HCT116 (cell line): ENCODE measurements around the gene DR1. TPM values are rescaled to one million over a fixed set of nuclear protein-coding genes. Genes with fewer than 3 reads are reported as not detected.

Experiments used
- ATAC-seq: fragments of 200-7000 bp; cut with Tn5 transposase; 2 replicates; pipeline ENCODE4 v1.9.1; 2020; ENCODE audit warnings: mild to moderate bottlenecking, moderate library complexity
- BruUV-seq: library from RNA; stranded (reverse); fragments of 400-500 nt; replicated peaks from 2 replicates; lab custom pipeline; 2021; lab: Mats Ljungman, UMichigan
- CTCF ChIA-PET: fragments of 300-600 bp; sonication (Branson Sonifier 250); formaldehyde crosslinking; loops from one replicate; lab custom pipeline; 2021; ENCODE audit warnings: antibody characterized with exemption; lab: Charles Lee
- POLR2A ChIA-PET: fragments of 300-600, 350-600 bp; sonication (Branson Sonifier 250); formaldehyde crosslinking; loops from one replicate; lab custom pipeline; 2021; ENCODE audit warnings: antibody characterized with exemption; lab: Charles Lee
- RAD21 ChIA-PET, 2 experiments: fragments of 300-600 bp; sonication (Branson Sonifier 250); formaldehyde crosslinking; loops; one replicate each; lab custom pipeline; 2023; ENCODE audit warnings: low total read pairs in 2 of 2; ENCODE audit not compliant: uncharacterized antibody in 2 of 2, unreplicated experiment in 2 of 2, low non-redundant PET in 1 of 2; lab: Charles Lee
- DNase-seq: peaks from one replicate; pipeline ENCODE4 v3.0.0-alpha.2; 2010; ENCODE audit warnings: low read depth, low spot score
- H2AFZ ChIP-seq: fragments of 200-600 bp; shearing (Covaris generic), sonication (generic); 2 replicates; pipeline ENCODE4 v1.6.1; 2017; ENCODE audit warnings: low read depth, mixed run types, mixed read lengths, antibody characterized with exemption, low read length; ENCODE audit not compliant: poor library complexity, severe bottlenecking
- H3K27ac ChIP-seq: 2 replicates; pipeline ENCODE4 v1.5.1; 2012; ENCODE audit warnings: low read depth, low read length
- H3K27me3 ChIP-seq: fragments of 200-600 bp; sonication (generic); 2 replicates; pipeline ENCODE4 v1.6.1; 2016; ENCODE audit warnings: mixed run types, low read length, mixed read lengths; ENCODE audit not compliant: insufficient read depth
- H3K36me3 ChIP-seq, 2 experiments: fragments of 200-500 bp in 1 of 2; fragments of 200-600 bp in 1 of 2; sonication (Bioruptor generic) in 1 of 2; sonication (generic) in 1 of 2; 2 replicates each; pipeline versions ENCODE4 v1.5.1 to v1.6.1; 2014 to 2016; ENCODE audit warnings: low read length in 2 of 2, inconsistent platforms in 1 of 2, mixed read lengths in 1 of 2, mixed run types in 1 of 2; ENCODE audit not compliant: insufficient read depth in 2 of 2, control insufficient read depth in 1 of 2
- H3K4me1 ChIP-seq, 2 experiments: fragments of 200-600 bp in 1 of 2; sonication (generic) in 1 of 2; 2 replicates each; pipeline versions ENCODE4 v1.5.1 to v1.6.1; 2012 to 2017; ENCODE audit warnings: low read length in 2 of 2, inconsistent platforms in 1 of 2, mild to moderate bottlenecking in 1 of 2, mixed read lengths in 1 of 2, mixed run types in 1 of 2, moderate library complexity in 1 of 2; ENCODE audit not compliant: insufficient read depth in 2 of 2, control insufficient read depth in 1 of 2
- H3K4me2 ChIP-seq: fragments of 200-600 bp; sonication (generic); 2 replicates; pipeline ENCODE4 v1.6.1; 2017; ENCODE audit warnings: mixed run types, low read length, mixed read lengths
- H3K4me3 ChIP-seq, 2 experiments: fragments of 200-600 bp in 1 of 2; sonication (generic) in 1 of 2; replicated peaks in 1 of 2; 2 replicates each; pipeline ENCODE4 v1.5.1; 2011 to 2016; ENCODE audit warnings: low read length in 2 of 2, control low read depth in 1 of 2, low read depth in 1 of 2, mild to moderate bottlenecking in 1 of 2, mixed read lengths in 1 of 2, mixed run types in 1 of 2
- H3K79me2 ChIP-seq: fragments of 200-600 bp; sonication (generic); 2 replicates; pipeline ENCODE4 v1.6.1; 2017; ENCODE audit warnings: mild to moderate bottlenecking, mixed run types, low read length, moderate library complexity, mixed read lengths; ENCODE audit not compliant: insufficient read depth
- H3K9ac ChIP-seq: fragments of 200-600 bp; sonication (generic); 2 replicates; pipeline ENCODE4 v1.6.1; 2016; ENCODE audit warnings: low read length, mixed read lengths
- H3K9me2 ChIP-seq: fragments of 200-600 bp; sonication (generic), shearing (Covaris generic); 2 replicates; pipeline ENCODE4 v1.6.1; 2017; ENCODE audit warnings: mixed run types, mild to moderate bottlenecking, moderate library complexity; ENCODE audit not compliant: insufficient read depth
- H3K9me3 ChIP-seq, 2 experiments: fragments of 200-500 bp in 1 of 2; fragments of 200-600 bp in 1 of 2; sonication (Bioruptor generic) in 1 of 2; sonication (generic) in 1 of 2; 2 replicates each; pipeline ENCODE4 v1.6.1; 2014 to 2017; ENCODE audit warnings: low read length in 2 of 2, mixed read lengths in 2 of 2, inconsistent platforms in 1 of 2, low read depth in 1 of 2, mild to moderate bottlenecking in 1 of 2, mixed run types in 1 of 2, moderate library complexity in 1 of 2; ENCODE audit not compliant: control insufficient read depth in 1 of 2, insufficient read depth in 1 of 2
- H4K20me1 ChIP-seq: fragments of 200-600 bp; sonication (generic), shearing (Covaris generic); 2 replicates; pipeline ENCODE4 v1.6.1; 2017; ENCODE audit warnings: mixed run types, mild to moderate bottlenecking, moderate library complexity; ENCODE audit not compliant: insufficient read depth
- CBX3 ChIP-seq: IDR thresholded peaks from 2 replicates; pipeline ENCODE4 v1.6.1; 2012; ENCODE audit warnings: low read depth
- CEBPB ChIP-seq: IDR thresholded peaks from 2 replicates; pipeline ENCODE4 v1.6.1; 2012; ENCODE audit warnings: low read depth
- EGR1 ChIP-seq: IDR thresholded peaks from 2 replicates; pipeline ENCODE4 v1.6.1; 2012; ENCODE audit warnings: low read depth
- ELF1 ChIP-seq: IDR thresholded peaks from 2 replicates; pipeline ENCODE4 v1.6.1; 2012; ENCODE audit warnings: low read depth, borderline replicate concordance
- EZH2 ChIP-seq: fragments of 200-600 bp; sonication (generic); IDR thresholded peaks from 2 replicates; pipeline ENCODE4 v1.6.1; 2017; ENCODE audit warnings: antibody characterized with exemption, mixed run types
- EZH2phosphoT487 ChIP-seq: fragments of 200-600 bp; IDR thresholded peaks from 2 replicates; pipeline ENCODE4 v1.6.1; 2018; ENCODE audit warnings: antibody characterized with exemption, borderline replicate concordance
- JUND ChIP-seq: IDR thresholded peaks from 2 replicates; pipeline ENCODE4 v1.6.1; 2012
- POLR2A ChIP-seq: IDR thresholded peaks from 2 replicates; pipeline ENCODE4 v1.7.0; 2011; ENCODE audit warnings: borderline replicate concordance; ENCODE audit not compliant: insufficient read depth, insufficient read length; ENCODE audit errors: extremely low read depth
- SIN3A ChIP-seq: IDR thresholded peaks from 2 replicates; pipeline ENCODE4 v1.6.1; 2012; ENCODE audit warnings: low read depth
- SRF ChIP-seq: IDR thresholded peaks from 2 replicates; pipeline ENCODE4 v1.6.1; 2012; ENCODE audit warnings: low read depth
- TCF7L2 ChIP-seq: IDR thresholded peaks from 2 replicates; pipeline ENCODE4 v1.7.0; 2011; ENCODE audit warnings: borderline replicate concordance, inconsistent platforms; ENCODE audit not compliant: insufficient read depth, insufficient read length; ENCODE audit errors: extremely low read depth
- YY1 ChIP-seq: IDR thresholded peaks from 2 replicates; pipeline ENCODE4 v1.6.1; 2011; ENCODE audit warnings: low read length, low read depth, moderate library complexity, mild to moderate bottlenecking; ENCODE audit not compliant: insufficient replicate concordance; ENCODE audit errors: extremely low read depth
- ZNF274 ChIP-seq: fragments of 200-500 bp; sonication (Bioruptor generic); IDR thresholded peaks from 2 replicates; pipeline ENCODE4 v1.6.1; 2014; ENCODE audit warnings: mild to moderate bottlenecking, low read depth, low read length, inconsistent platforms
- intact Hi-C: fragments of 100-400 bp; cut with micrococcal nuclease; formaldehyde crosslinking; loops from 2 replicates; pipeline ENCODE4 v1.10.0; 2022
- total RNA-seq: library from RNA; stranded (reverse); gene quantifications from one replicate; pipeline ENCODE4 v1.2.1, GENCODE V29; 2021; ENCODE audit not compliant: unreplicated experiment
- TF ChIP-seq, protein P1 (sequence below): IDR thresholded peaks from 2 replicates; pipeline ENCODE4 v1.6.1; 2012
- TF ChIP-seq, protein P2 (sequence below), 3 experiments: fragments of 200-600 bp in 1 of 3; sonication (generic) in 1 of 3; IDR thresholded peaks in 2 of 3; conservative IDR thresholded peaks in 1 of 3; 2 replicates each; pipeline ENCODE4 v1.5.1; 2012 to 2017; ENCODE audit warnings: low read depth in 2 of 3, low read length in 2 of 3, antibody characterized with exemption in 1 of 3, borderline replicate concordance in 1 of 3, control low read depth in 1 of 3, mild to moderate bottlenecking in 1 of 3, mixed read lengths in 1 of 3, mixed run types in 1 of 3, moderate library complexity in 1 of 3; ENCODE audit not compliant: insufficient read depth in 1 of 3
- TF ChIP-seq, protein P3 (sequence below): IDR thresholded peaks from 2 replicates; pipeline ENCODE4 v1.6.1; 2012; ENCODE audit warnings: low read depth
- TF ChIP-seq, protein P4 (sequence below): IDR thresholded peaks from 2 replicates; pipeline ENCODE4 v1.6.1; 2011; ENCODE audit warnings: mild to moderate bottlenecking, low read length, moderate library complexity; ENCODE audit not compliant: insufficient replicate concordance; ENCODE audit errors: extremely low read depth

The DR1 gene
- total RNA-seq, 1 experiment from 2014 or later, result 73.8 TPM

DNA sequence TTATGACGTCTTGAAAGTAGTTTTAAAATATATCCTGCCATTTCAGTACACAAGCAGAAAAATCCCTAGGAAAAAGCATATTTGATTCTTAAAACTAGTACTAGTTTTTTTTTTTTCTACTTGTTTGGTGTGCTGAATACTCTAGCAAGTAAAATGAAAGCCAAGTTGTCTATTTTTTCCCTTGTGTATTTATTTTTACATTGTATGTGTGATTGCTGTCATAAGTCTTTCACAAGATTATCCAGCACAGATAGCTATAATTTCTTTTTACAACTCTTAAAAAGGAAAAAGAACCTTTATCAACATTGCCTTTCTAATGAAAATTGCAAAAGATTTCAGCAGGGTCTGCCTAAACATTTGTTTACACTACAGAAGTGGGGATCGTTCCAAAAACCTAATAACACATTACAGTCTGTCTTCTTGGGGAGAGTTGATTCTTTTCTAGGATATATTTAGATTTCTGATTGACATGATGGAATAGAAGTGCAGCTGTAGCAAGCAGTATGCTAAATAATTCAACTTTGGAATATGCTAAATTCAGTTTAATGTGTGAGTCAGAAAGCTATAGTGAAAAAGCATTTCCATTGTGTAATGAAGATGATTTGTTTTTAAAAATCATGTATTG lies 2.5 kb downstream of the DR1 start:
- BruUV-seq, result no TSS peak

More for the DNA sequence above, 2.5 kb downstream of the DR1 start:
- no peak for DNase-seq
- Histone ChIP-seq H4K20me1 (peaks cover 9% of the 10 kb centered on the region; the same call in 1 of the 2 replicates), H3K4me3 (no peak overlapping the region; a peak in 1 of 4 replicates), H3K9me2 (no peaks in the 10 kb centered on the region), H3K27ac (no peak overlapping the region), H3K79me2 (peaks cover 94% of the 10 kb centered on the region), H3K27me3 (no peaks in the 10 kb centered on the region), H2AFZ (no peak overlapping the region), H3K4me2 (peak overlapping the region; percentile 83), H3K36me3 (peaks cover 0 to 2% of the 10 kb centered on the region in 2 experiments; a peak in 2 of 4 replicates), H3K4me1 (peaks cover 7 to 24% of the 10 kb centered on the region in 2 experiments), H3K9ac (peak overlapping the region; percentile 94; the same call in 1 of the 2 replicates), H3K9me3 (no peaks in the 10 kb centered on the region)
- no peak for ATAC-seq
- no peak for TF ChIP-seq POLR2A
- TF ChIP-seq CEBPB, result no peak
- no peak for TF ChIP-seq YY1
- no peak for TF ChIP-seq SIN3A
- no peak for TF ChIP-seq ELF1
- no peak for TF ChIP-seq CBX3
- TF ChIP-seq JUND, result no peak
- TF ChIP-seq, protein P1, sequence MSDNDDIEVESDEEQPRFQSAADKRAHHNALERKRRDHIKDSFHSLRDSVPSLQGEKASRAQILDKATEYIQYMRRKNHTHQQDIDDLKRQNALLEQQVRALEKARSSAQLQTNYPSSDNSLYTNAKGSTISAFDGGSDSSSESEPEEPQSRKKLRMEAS, result no peak
- no peak for TF ChIP-seq TCF7L2
- TF ChIP-seq SRF, result no peak
- TF ChIP-seq, protein P2, sequence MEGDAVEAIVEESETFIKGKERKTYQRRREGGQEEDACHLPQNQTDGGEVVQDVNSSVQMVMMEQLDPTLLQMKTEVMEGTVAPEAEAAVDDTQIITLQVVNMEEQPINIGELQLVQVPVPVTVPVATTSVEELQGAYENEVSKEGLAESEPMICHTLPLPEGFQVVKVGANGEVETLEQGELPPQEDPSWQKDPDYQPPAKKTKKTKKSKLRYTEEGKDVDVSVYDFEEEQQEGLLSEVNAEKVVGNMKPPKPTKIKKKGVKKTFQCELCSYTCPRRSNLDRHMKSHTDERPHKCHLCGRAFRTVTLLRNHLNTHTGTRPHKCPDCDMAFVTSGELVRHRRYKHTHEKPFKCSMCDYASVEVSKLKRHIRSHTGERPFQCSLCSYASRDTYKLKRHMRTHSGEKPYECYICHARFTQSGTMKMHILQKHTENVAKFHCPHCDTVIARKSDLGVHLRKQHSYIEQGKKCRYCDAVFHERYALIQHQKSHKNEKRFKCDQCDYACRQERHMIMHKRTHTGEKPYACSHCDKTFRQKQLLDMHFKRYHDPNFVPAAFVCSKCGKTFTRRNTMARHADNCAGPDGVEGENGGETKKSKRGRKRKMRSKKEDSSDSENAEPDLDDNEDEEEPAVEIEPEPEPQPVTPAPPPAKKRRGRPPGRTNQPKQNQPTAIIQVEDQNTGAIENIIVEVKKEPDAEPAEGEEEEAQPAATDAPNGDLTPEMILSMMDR (IDR thresholded peaks at IDR 0.05 in 2 of 3, conservative IDR thresholded peaks at IDR 0.05 in 1 of 3; ENCODE audit: borderline replicate concordance in 1 of 3, insufficient read depth in 1 of 3, low read depth in 2 of 3, low read length in 2 of 3), result no peak
- TF ChIP-seq, protein P3, sequence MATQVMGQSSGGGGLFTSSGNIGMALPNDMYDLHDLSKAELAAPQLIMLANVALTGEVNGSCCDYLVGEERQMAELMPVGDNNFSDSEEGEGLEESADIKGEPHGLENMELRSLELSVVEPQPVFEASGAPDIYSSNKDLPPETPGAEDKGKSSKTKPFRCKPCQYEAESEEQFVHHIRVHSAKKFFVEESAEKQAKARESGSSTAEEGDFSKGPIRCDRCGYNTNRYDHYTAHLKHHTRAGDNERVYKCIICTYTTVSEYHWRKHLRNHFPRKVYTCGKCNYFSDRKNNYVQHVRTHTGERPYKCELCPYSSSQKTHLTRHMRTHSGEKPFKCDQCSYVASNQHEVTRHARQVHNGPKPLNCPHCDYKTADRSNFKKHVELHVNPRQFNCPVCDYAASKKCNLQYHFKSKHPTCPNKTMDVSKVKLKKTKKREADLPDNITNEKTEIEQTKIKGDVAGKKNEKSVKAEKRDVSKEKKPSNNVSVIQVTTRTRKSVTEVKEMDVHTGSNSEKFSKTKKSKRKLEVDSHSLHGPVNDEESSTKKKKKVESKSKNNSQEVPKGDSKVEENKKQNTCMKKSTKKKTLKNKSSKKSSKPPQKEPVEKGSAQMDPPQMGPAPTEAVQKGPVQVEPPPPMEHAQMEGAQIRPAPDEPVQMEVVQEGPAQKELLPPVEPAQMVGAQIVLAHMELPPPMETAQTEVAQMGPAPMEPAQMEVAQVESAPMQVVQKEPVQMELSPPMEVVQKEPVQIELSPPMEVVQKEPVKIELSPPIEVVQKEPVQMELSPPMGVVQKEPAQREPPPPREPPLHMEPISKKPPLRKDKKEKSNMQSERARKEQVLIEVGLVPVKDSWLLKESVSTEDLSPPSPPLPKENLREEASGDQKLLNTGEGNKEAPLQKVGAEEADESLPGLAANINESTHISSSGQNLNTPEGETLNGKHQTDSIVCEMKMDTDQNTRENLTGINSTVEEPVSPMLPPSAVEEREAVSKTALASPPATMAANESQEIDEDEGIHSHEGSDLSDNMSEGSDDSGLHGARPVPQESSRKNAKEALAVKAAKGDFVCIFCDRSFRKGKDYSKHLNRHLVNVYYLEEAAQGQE, result no peak
- TF ChIP-seq, protein P4, sequence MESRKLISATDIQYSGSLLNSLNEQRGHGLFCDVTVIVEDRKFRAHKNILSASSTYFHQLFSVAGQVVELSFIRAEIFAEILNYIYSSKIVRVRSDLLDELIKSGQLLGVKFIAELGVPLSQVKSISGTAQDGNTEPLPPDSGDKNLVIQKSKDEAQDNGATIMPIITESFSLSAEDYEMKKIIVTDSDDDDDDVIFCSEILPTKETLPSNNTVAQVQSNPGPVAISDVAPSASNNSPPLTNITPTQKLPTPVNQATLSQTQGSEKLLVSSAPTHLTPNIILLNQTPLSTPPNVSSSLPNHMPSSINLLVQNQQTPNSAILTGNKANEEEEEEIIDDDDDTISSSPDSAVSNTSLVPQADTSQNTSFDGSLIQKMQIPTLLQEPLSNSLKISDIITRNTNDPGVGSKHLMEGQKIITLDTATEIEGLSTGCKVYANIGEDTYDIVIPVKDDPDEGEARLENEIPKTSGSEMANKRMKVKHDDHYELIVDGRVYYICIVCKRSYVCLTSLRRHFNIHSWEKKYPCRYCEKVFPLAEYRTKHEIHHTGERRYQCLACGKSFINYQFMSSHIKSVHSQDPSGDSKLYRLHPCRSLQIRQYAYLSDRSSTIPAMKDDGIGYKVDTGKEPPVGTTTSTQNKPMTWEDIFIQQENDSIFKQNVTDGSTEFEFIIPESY, result no peak
- TF ChIP-seq EGR1, result no peak
- TF ChIP-seq EZH2phosphoT487, result no peak
- TF ChIP-seq ZNF274, result no peak
- TF ChIP-seq EZH2, result no peak
- intact Hi-C loops, result no loop called here
- ChIA-PET POLR2A (no interaction called here), CTCF (no interaction called here), RAD21 (no interaction called here)
